Spinal cord (tissue), 10 donors: ENCODE measurements around the gene SCIN. TPM values are rescaled to one million over a fixed set of nuclear protein-coding genes. Genes with fewer than 3 reads are reported as not detected.

ENCODE experiments used
- DNase-seq, 6 donors: peaks; one replicate each; pipeline versions ENCODE4 v3.0.0 to v3.0.0-alpha.2; 2013 to 2015; ENCODE audit warnings: low spot score in 6 of 6, low read depth in 4 of 6
- H3K27ac ChIP-seq: one replicate; pipeline ENCODE4 v1.5.1; 2013; ENCODE audit warnings: low read depth, low read length, control low read depth
- H3K27me3 ChIP-seq: one replicate; pipeline ENCODE4 v1.6.1; 2013; ENCODE audit warnings: low read length; ENCODE audit not compliant: control insufficient read depth, insufficient read depth
- H3K36me3 ChIP-seq: one replicate; pipeline ENCODE4 v1.6.1; 2013; ENCODE audit warnings: low read length; ENCODE audit not compliant: control insufficient read depth, insufficient read depth
- H3K4me1 ChIP-seq: one replicate; pipeline ENCODE4 v1.6.1; 2013; ENCODE audit warnings: low read length; ENCODE audit not compliant: control insufficient read depth, insufficient read depth
- H3K4me3 ChIP-seq: one replicate; pipeline ENCODE4 v1.5.1; 2013; ENCODE audit warnings: low read depth, low read length, control low read depth
- H3K9me3 ChIP-seq: one replicate; pipeline ENCODE4 v1.6.1; 2013; ENCODE audit warnings: low read length; ENCODE audit not compliant: control insufficient read depth, insufficient read depth
- WGBS: methylation state at CpG from one replicate; pipeline ENCODE4 v1.1.5; 2013; ENCODE audit warnings: missing lambda C conversion rate; ENCODE audit not compliant: insufficient coverage; 5-methylcytosine and 5-hydroxymethylcytosine counted together
- polyA plus RNA-seq, 2 donors: library from polyadenylated mRNA; unstranded; fragments of 120-200 nt; gene quantifications; one replicate each; pipeline ENCODE4 v1.2.1, GENCODE V29; 2013; ENCODE audit not compliant: insufficient read length in 2 of 2
- total RNA-seq, 2 donors: library from RNA; depleted of rRNA in 1 of 2; stranded (reverse); fragments of 120-200 nt in 1 of 2; fragments of >200 nt in 1 of 2; gene quantifications; one replicate each; pipeline versions ENCODE4 v1.2.3 to v1.2.4, GENCODE V29; 2013 to 2014
- donor health status: healthy.

Gene SCIN
- total and polyA plus RNA-seq, 4 donors, result 7.5 to 17.0 (median 8.4) TPM

DNA sequence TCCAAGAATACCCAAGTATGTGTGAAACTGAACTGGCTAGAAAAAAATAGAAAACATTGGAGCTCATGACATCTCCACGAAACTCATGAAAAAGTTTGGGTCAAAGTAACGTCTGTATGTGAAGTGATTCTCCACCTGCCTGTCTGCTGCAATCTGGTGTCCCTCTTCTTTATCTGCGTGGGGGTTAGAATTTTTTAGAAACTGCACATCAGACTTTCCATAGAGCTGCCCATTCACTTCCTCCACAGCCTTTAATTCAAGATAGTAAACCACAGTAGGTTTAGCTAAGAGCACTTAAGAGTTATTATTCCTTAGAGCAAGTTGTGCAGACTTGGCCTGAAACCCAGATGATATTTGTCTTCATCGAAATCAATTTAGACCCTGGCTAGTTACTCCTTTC is 55.3 kb downstream of the SCIN start:
- H3K9me3 ChIP-seq, result no peaks in the 10 kb centered on the region
- 60% methylated on average over 2 of the region's 4 CpGs for whole genome bisulfite sequencing
- peak in 1 of 6 donors; percentile 37 for DNase-seq

DNA sequence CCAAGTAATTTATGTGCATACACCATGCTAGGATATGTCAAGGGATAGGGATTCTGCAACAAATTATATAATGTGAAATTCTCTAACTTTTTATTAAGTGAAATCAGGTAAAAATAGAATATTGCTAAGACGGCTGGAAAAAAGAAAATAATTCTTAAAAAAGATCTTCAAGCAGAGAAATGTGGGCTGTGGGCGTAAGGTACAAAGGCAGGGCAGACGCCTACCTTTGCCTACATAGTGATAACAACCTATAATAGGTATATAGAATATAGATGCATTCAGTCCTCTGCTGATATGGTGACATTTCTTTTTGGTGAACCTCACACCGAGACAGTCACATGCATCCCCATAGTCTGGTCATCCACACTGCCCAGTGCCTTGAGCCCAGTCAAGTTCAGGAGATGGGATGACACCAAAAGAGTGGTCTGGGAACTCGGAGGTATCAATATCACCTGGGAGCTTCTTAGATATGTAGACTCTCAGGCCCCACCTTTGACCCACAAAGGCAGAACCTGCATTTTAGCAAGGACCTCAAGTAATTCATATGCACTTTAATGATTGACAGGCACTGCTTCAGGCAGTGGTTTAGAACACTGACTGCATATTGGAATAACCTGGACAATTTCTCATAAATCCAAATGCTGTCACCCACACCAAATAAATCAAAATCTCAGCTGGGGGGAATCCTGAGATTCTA is 59.4 kb downstream of the SCIN start:
- H3K4me1 ChIP-seq, result no peaks in the 10 kb centered on the region
- no peak overlapping the region for H3K27ac ChIP-seq
- H3K27me3 ChIP-seq, result no peaks in the 10 kb centered on the region
- no peak for DNase-seq
- H3K4me3 ChIP-seq, result no peak overlapping the region
- no peaks in the 10 kb centered on the region for H3K36me3 ChIP-seq
- no peaks in the 10 kb centered on the region for H3K9me3 ChIP-seq
- 93% methylated on average over 2 of the region's 5 CpGs for WGBS

More for the DNA sequence above, 55.3 kb downstream of the SCIN start:
- H3K4me3 ChIP-seq, result no peak overlapping the region
- no peaks in the 10 kb centered on the region for H3K36me3 ChIP-seq
- no peaks in the 10 kb centered on the region for H3K4me1 ChIP-seq
- H3K27ac ChIP-seq, result no peak overlapping the region
- no peaks in the 10 kb centered on the region for H3K27me3 ChIP-seq

DNA sequence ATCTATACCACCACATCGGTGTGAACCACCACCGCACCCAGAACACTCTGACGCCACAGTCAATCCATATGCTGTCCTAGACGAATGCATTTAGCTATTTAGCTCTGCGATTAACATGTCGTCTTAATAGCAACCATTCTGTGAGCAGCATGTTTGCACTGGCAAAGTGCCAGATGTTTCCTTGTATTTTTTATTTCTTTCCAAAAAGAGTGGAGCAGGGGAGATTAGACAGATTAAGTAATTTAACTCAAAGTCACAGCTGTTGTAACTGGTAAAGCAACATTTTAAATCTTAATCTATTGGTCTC is 59.9 kb downstream of the SCIN start:
- peak in 2 of 6 donors; percentile 60 to 79 for DNase-seq
- 45% methylated on average over 6 of the region's 6 CpGs for WGBS
- no peak overlapping the region for H3K4me3 ChIP-seq
- no peaks in the 10 kb centered on the region for H3K36me3 ChIP-seq
- H3K27me3 ChIP-seq, result no peaks in the 10 kb centered on the region
- H3K27ac ChIP-seq, result no peak overlapping the region
- no peaks in the 10 kb centered on the region for H3K4me1 ChIP-seq
- no peaks in the 10 kb centered on the region for H3K9me3 ChIP-seq

DNA sequence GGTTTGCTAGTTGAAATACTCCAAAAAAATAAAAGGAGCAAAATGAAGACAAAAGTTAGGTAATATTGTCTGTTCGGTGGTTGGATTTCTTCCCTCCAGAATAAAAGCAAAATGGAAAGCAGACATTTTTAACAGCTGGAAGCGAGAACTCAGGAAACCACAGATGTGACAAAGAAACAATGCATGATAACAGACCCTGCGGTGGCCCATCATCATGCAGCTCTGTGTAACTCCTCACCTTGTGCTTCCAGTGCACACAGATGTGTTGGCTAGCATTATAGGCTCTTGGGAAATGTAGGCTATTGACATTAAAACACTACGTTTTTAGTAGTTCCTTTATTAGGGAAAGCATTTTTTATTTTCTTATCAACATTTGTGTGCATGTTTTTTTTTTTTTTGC is 63.1 kb downstream of the SCIN start:
- H3K4me1 ChIP-seq, result no peaks in the 10 kb centered on the region
- no peak overlapping the region for H3K4me3 ChIP-seq
- no peaks in the 10 kb centered on the region for H3K27me3 ChIP-seq
- WGBS, result 40% methylated on average over 1 of the region's 4 CpGs
- no peak for DNase-seq
- H3K27ac ChIP-seq, result no peak overlapping the region
- H3K9me3 ChIP-seq, result no peaks in the 10 kb centered on the region
- H3K36me3 ChIP-seq, result no peaks in the 10 kb centered on the region

DNA sequence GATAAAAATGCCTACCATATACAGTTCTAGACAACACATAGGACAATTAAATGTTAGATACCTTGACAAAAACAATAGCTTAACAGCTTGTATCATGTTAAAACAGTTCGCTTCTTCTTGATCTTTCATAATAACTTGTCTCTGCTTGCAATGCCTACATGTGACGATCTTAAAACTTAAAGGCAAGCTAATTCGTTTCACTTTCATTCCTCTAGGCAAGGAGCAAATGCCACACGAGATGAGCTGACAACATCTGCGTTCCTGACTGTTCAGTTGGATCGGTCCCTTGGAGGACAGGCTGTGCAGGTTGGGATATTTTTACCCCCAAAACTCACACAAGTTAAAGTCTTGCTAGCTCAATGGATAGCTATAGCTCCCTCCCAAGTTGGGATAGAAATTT is 65.3 kb downstream of the SCIN start:
- no peak for DNase-seq
- 86% methylated on average over 3 of the region's 6 CpGs for WGBS

DNA sequence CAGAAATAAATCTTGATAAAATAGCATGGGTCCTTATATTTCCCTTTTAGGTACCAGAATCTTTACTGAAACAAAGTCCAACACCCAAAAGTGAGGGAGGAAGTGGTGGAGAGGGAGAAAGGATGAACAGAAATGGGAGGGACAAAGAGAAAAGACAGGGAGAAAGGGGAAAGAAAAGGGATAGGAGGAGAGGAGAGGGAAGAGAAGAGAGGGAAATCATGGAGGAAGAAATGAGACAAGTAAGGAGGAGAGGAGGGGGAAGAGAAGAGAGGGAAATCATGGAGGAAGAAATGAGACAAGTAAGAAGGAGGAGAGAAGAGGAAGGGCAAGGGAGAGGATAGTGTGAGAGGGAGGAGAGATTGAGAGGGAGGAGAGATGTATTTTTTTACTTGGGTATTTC is 66.8 kb downstream of the SCIN start:
- H3K27ac ChIP-seq, result peak overlapping the region; percentile 42
- no peaks in the 10 kb centered on the region for H3K4me1 ChIP-seq
- no peaks in the 10 kb centered on the region for H3K36me3 ChIP-seq
- no peak overlapping the region for H3K4me3 ChIP-seq
- DNase-seq, result no peak
- H3K9me3 ChIP-seq, result no peaks in the 10 kb centered on the region
- H3K27me3 ChIP-seq, result no peaks in the 10 kb centered on the region

More for the DNA sequence above, 65.3 kb downstream of the SCIN start:
- Histone ChIP-seq H3K4me3 (no peak overlapping the region), H3K27me3 (no peaks in the 10 kb centered on the region), H3K27ac (no peak overlapping the region), H3K4me1 (no peaks in the 10 kb centered on the region), H3K9me3 (no peaks in the 10 kb centered on the region), H3K36me3 (no peaks in the 10 kb centered on the region)

DNA sequence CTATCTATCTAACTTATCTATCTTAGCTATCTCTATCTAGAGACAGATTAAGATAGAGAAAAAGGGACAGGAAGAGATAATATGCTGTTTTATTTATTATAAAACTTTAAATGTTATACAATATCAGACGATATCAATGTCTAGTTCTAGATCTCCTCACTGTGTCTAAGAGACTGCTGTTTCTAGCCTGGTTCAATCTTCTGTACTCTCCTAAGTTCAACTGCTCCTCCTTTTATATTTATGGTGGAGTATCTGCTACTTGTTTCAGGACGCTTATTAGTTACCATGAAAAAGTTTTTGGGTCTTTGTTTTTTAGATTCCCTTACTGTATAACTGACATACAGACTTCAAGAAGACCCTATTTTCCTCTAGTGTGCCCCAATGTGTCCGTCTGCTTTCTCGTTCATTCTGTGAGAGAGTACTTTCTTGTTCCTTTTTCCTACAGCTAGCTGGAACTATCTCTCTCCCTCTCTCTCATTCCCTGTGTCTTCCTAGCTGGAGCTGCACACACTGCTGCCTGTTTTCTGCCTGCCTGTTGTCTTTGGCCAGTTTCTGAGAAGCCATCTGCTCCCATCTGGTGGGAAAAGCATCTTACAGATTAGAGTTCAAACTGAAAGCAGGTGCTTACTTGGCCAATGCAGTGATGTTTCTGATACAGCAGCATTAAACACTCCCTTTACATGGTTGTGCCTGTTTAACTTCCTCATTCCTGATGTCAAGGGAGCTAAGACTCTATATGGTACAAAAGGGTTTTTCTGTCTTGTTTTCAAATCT is 67.5 kb downstream of the SCIN start:
- no peak overlapping the region for H3K4me3 ChIP-seq
- H3K27ac ChIP-seq, result peak overlapping the region; percentile 42
- peak in 5 of 6 donors; percentile 24 to 84 (median 28) for DNase-seq
- H3K4me1 ChIP-seq, result no peaks in the 10 kb centered on the region
- H3K36me3 ChIP-seq, result no peaks in the 10 kb centered on the region
- H3K9me3 ChIP-seq, result no peaks in the 10 kb centered on the region
- 17% methylated on average over 2 of the region's 4 CpGs for WGBS
- H3K27me3 ChIP-seq, result no peaks in the 10 kb centered on the region

DNA sequence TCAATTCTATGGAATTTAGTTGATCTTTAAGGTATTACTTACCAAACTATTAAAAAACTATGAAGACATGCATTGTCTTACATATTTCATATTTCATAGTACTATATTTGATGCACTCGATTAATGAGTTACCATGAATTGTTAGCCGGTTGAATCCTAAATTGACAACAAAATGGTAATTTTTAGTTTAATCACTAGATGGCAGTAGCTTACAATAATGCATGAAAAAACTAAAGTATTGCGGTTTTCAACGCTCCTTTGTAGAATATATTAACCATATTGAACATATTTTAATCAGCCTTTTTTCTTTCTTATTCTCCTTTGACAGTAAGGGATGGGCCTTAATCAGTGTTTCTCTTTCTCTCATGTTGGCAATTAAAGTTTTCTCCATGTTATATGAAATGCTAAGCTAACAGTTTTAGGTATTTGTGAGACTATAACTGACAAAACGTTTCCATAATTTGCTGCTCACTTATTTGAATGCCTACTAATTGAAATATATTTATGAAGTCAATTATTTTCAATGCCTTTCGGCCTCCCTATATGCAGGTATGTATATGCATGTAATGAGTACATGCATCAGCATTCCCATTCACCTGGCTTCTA is 68.4 kb downstream of the SCIN start:
- H3K9me3 ChIP-seq, result no peaks in the 10 kb centered on the region
- H3K4me1 ChIP-seq, result no peaks in the 10 kb centered on the region
- DNase-seq, result peak in 5 of 6 donors; percentile 24 to 84 (median 28)
- WGBS, result no CpG with 5 or more reads among the region's 6 CpGs
- H3K27ac ChIP-seq, result no peak overlapping the region
- H3K36me3 ChIP-seq, result no peaks in the 10 kb centered on the region
- no peaks in the 10 kb centered on the region for H3K27me3 ChIP-seq
- H3K4me3 ChIP-seq, result no peak overlapping the region

DNA sequence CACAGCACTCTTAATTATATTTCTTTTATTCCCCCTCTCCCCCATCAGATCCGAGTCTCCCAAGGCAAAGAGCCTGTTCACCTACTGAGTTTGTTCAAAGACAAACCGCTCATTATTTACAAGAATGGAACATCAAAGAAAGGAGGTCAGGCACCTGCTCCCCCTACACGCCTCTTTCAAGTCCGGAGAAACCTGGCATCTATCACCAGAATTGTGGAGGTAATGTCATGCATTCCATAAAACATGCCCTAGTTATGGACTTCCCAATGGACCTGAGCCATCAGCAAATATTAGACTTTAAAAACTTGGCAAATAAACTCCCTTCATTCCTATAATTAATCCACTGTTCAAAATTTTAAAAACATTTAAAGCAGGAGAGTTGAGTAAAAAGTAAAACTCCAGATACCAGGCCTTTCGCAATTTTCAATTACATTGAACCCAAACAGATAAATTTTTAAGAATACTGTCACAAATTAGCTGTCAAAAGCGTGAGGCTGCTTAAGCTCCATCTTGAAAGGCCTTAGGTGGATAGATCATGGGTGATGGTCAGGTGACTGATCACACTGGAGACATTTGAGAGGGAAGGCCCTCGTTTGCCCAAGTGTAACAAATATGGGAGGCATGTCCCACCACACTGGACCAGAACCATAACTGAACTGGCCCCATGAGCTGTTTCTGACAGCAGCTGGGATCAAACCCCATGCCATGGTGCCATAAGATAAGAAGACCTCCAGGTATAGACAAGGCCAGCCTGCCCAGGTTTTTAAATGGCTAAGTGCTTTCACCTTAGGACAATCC is 70.0 kb downstream of the SCIN start:
- H3K27ac ChIP-seq, result no peak overlapping the region

More for the DNA sequence above, 70.0 kb downstream of the SCIN start:
- Histone ChIP-seq H3K4me3 (no peak overlapping the region), H3K36me3 (no peaks in the 10 kb centered on the region), H3K9me3 (no peaks in the 10 kb centered on the region), H3K4me1 (no peaks in the 10 kb centered on the region), H3K27me3 (no peaks in the 10 kb centered on the region)
- no peak for DNase-seq
- 68% methylated on average over 5 of the region's 7 CpGs for WGBS
